GM18505 (cell line): ENCODE data around the gene TMEM63B.
"Not testable (repeated sequence)": the region's sequence is repeated elsewhere in the genome, so short reads cannot be mapped to it uniquely, and the experiment has no call there.

Source experiments
- ATAC-seq: cut with Tn5 transposase; IDR thresholded peaks from one replicate; pipeline ENCODE4 v1.9.1; 2021; ENCODE audit not compliant: unreplicated experiment
- POLR2A ChIP-seq: IDR thresholded peaks from 4 replicates; pipeline ENCODE4 v1.6.1; 2011; ENCODE audit warnings: borderline replicate concordance; ENCODE audit not compliant: insufficient read depth, insufficient read length; ENCODE audit errors: extremely low read depth

Gene TMEM63B

GRCh38 chr6:44090465-44090864 lies 36.9 kb upstream of the TMEM63B start:
- TF ChIP-seq POLR2A, result no peak
- no peak for ATAC-seq

GRCh38 chr6:44091356-44091755 lies 36.0 kb upstream of the TMEM63B start:
- ATAC-seq, result not testable (repeated sequence)

- ATAC-seq, result no peak
- no peak for TF ChIP-seq POLR2A
Observed at GRCh38 chr6:44091981-44092884, 35.1 kb upstream of the TMEM63B start.

- no peak for ATAC-seq
- TF ChIP-seq POLR2A, result no peak
Observed at GRCh38 chr6:44093066-44093465, 34.3 kb upstream of the TMEM63B start.

- no peak for ATAC-seq
- no peak for TF ChIP-seq POLR2A
Observed at GRCh38 chr6:44093750-44094402, 33.5 kb upstream of the TMEM63B start.

- TF ChIP-seq POLR2A, result no peak
- ATAC-seq, result no peak
Observed at GRCh38 chr6:44094403-44095242, 32.7 kb upstream of the TMEM63B start.

GRCh38 chr6:44095243-44095623 lies 32.1 kb upstream of the TMEM63B start:
- ATAC-seq, result not testable (repeated sequence)

GRCh38 chr6:44096612-44097011 lies 30.7 kb upstream of the TMEM63B start:
- no peak for TF ChIP-seq POLR2A
- peak; percentile 64 for ATAC-seq

GRCh38 chr6:44097782-44098317 lies 29.5 kb upstream of the TMEM63B start:
- no peak for TF ChIP-seq POLR2A
- no peak for ATAC-seq

- TF ChIP-seq POLR2A, result no peak
- ATAC-seq, result no peak
Observed at GRCh38 chr6:44099192-44099591, 28.2 kb upstream of the TMEM63B start.

- TF ChIP-seq POLR2A, result no peak
- no peak for ATAC-seq
Observed at GRCh38 chr6:44100088-44100550, 27.2 kb upstream of the TMEM63B start.

GRCh38 chr6:44101832-44102231 lies 25.5 kb upstream of the TMEM63B start:
- no peak for TF ChIP-seq POLR2A
- no peak for ATAC-seq

GRCh38 chr6:44102527-44102926 lies 24.8 kb upstream of the TMEM63B start:
- ATAC-seq, result no peak
- no peak for TF ChIP-seq POLR2A
